ENCODE results near the gene MALAT1. TPM values are rescaled to one million over a fixed set of nuclear protein-coding genes. Genes with fewer than 3 reads are reported as not detected.

The MALAT1 gene
- total RNA-seq, 4 donors from 2014 or later: 10,683 to 28,425 (median 19,356) TPM

- peak overlapping the region; percentile 18 to 97 (median 55) for H3K27ac ChIP-seq
These were observed 54.6 kb downstream of the MALAT1 start for GRCh38 chr11:65553301-65554001.

DNA sequence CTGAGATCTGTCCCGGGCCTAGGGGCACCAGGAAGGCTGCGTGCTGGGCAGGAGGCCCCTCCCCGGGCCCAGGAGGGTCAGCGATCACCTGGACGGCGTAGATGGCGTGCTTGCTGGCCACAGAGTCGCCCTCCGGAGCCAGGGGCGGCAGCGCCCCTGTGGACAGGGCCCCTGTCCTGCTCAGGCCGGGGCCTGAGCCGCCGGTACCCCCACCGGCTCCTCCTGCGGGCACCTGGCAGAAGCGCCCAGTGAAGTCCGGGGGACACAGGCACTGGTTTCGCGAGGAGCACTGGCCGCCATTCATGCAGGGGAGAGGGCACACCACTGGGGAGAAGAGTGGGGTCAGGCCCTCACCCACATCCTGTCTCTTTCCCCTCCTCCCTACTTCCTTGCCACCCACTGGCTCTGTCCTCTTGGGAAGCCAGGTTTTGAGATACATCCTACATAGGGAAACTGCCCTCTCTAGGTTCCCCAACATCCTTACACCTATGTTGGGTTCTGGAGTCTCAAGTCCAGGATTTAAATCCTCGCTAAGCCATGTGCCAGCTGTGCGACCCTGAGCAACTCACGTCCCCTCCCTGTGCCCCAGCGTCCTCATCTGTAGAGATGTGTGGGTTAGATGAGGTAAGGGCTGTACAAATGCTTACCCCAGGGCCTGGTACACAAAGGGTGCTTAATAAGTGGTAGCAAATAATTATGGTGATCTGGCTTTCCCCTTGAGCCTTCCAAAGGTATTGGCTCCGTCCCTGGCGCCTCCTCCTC, 55.4 kb downstream of the MALAT1 start:
- H3K36me3 ChIP-seq: no peaks in the 10 kb centered on the region
- no peaks in the 10 kb centered on the region for H3K27me3 ChIP-seq
- H3K9me3 ChIP-seq: no peaks in the 10 kb centered on the region
- DNase-seq: no peak
- H3K4me1 ChIP-seq: peaks cover 14 to 66% (median 21%) of the 10 kb centered on the region in 4 donors
- peak overlapping the region in 3 of 4 donors; percentile 40 to 97 (median 70) for H3K27ac ChIP-seq
- TF ChIP-seq, protein P1, sequence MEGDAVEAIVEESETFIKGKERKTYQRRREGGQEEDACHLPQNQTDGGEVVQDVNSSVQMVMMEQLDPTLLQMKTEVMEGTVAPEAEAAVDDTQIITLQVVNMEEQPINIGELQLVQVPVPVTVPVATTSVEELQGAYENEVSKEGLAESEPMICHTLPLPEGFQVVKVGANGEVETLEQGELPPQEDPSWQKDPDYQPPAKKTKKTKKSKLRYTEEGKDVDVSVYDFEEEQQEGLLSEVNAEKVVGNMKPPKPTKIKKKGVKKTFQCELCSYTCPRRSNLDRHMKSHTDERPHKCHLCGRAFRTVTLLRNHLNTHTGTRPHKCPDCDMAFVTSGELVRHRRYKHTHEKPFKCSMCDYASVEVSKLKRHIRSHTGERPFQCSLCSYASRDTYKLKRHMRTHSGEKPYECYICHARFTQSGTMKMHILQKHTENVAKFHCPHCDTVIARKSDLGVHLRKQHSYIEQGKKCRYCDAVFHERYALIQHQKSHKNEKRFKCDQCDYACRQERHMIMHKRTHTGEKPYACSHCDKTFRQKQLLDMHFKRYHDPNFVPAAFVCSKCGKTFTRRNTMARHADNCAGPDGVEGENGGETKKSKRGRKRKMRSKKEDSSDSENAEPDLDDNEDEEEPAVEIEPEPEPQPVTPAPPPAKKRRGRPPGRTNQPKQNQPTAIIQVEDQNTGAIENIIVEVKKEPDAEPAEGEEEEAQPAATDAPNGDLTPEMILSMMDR (IDR thresholded peaks at IDR 0.05): no peak
- no peak for TF ChIP-seq POLR2A (IDR thresholded peaks at IDR 0.05)
- peak overlapping the region in 1 of 4 donors; percentile 22 for H3K4me3 ChIP-seq

More at GRCh38 chr11:65553301-65554001, 54.6 kb downstream of the MALAT1 start:
- Histone ChIP-seq H3K4me3 (peak overlapping the region in 1 of 4 donors; percentile 22), H3K9me3 (no peaks in the 10 kb centered on the region), H3K36me3 (no peaks in the 10 kb centered on the region), H3K27me3 (no peaks in the 10 kb centered on the region), H3K4me1 (peaks cover 9 to 58% (median 14%) of the 10 kb centered on the region in 4 donors)
- TF ChIP-seq, protein P1 (IDR thresholded peaks at IDR 0.05): no peak
- TF ChIP-seq POLR2A (IDR thresholded peaks at IDR 0.05): no peak
- DNase-seq: peak; percentile 53 to 84 (median 72)

- H3K4me3 ChIP-seq: no peak overlapping the region
These were observed 56.1 kb downstream of the MALAT1 start for GRCh38 chr11:65554842-65555430.

DNA sequence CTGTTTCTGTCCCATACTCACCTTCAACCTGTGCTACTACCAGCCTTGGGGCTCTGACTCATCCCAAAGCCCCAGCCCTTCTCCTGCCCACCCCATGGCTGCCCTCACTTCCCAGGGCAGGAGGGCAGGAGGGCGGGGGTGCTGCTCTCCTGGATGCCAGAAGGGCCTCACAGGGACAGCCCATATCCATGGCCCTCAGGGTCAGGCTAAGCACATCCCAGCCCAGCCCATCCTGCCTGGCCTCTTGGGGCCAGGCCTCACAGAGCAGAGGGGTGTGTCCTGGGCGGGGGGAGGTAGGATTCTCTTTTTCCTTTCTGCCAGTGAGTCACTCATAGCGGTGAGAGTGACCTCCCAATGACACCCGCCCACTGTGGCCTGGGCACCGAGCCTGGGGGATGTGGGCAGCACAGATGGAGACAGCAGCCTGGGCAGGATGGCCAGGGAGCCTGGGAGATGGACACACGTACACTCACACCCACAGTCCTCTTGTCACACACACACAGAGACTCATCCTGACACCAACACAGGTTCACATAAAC, 56.9 kb downstream of the MALAT1 start:
- no peaks in the 10 kb centered on the region for H3K27me3 ChIP-seq
- H3K4me1 ChIP-seq: peaks cover 14 to 82% (median 22%) of the 10 kb centered on the region in 4 donors
- TF ChIP-seq POLR2A (IDR thresholded peaks at IDR 0.05): no peak
- TF ChIP-seq, protein P1 (IDR thresholded peaks at IDR 0.05): no peak
- peak overlapping the region in 3 of 4 donors; percentile 88 to 90 (median 89) for H3K27ac ChIP-seq
- peak in 1 of 3 donors; percentile 65 for DNase-seq
- no peaks in the 10 kb centered on the region for H3K9me3 ChIP-seq
- no peak overlapping the region for H3K4me3 ChIP-seq
- H3K36me3 ChIP-seq: no peaks in the 10 kb centered on the region

More at GRCh38 chr11:65554842-65555430, 56.1 kb downstream of the MALAT1 start:
- Histone ChIP-seq H3K27ac (peak overlapping the region in 2 of 4 donors; percentile 35 to 70), H3K27me3 (no peaks in the 10 kb centered on the region), H3K9me3 (no peaks in the 10 kb centered on the region), H3K36me3 (no peaks in the 10 kb centered on the region), H3K4me1 (peaks cover 14 to 73% (median 22%) of the 10 kb centered on the region in 4 donors)
- no peak for DNase-seq
- no peak for TF ChIP-seq POLR2A (IDR thresholded peaks at IDR 0.05)
- TF ChIP-seq, protein P1 (IDR thresholded peaks at IDR 0.05): no peak

Small RNA genes within 50 kb of the gene (small RNA-seq; reads per million reads assigned to genes)
- 0 reads per million in 2 donors for gene RF01684

Other genes with a start within 250 kb of the MALAT1 start
- 10 to 100 TPM in 2 of 4 donors, 1 to 10 TPM in 2; 6.8 to 25.6 (median 13.1) TPM for gene POLA2, start 237.1 kb upstream of the MALAT1 start, total RNA-seq
- gene CDC42EP2, start 184.2 kb upstream of the MALAT1 start, total RNA-seq: 10 to 100 TPM; 13.2 to 26.9 (median 24.7) TPM
- 10 to 100 TPM; 25.0 to 47.0 (median 39.5) TPM for gene DPF2, start 165.2 kb upstream of the MALAT1 start, total RNA-seq
- gene TIGD3, start 144.3 kb upstream of the MALAT1 start, total RNA-seq: 10 to 100 TPM in 1 of 4 donors, 1 to 10 TPM in 3; 3.3 to 11.7 (median 7.7) TPM
- 10 to 100 TPM; 23.3 to 50.6 (median 40.2) TPM for gene SLC25A45, start 116.4 kb upstream of the MALAT1 start, total RNA-seq
- 100 to 1,000 TPM in 2 of 4 donors, 10 to 100 TPM in 2; 51.2 to 115 (median 102) TPM for gene FRMD8, start 112.4 kb upstream of the MALAT1 start, total RNA-seq
- 1,000 to 10,000 TPM in 2 of 4 donors, 100 to 1,000 TPM in 2; 705 to 1,411 (median 1,064) TPM for gene NEAT1, start 76.2 kb upstream of the MALAT1 start, total RNA-seq
- gene SCYL1, start 26.0 kb downstream of the MALAT1 start, total RNA-seq: 10 to 100 TPM; 73.4 to 88.1 (median 79.0) TPM
- 100 to 1,000 TPM in 1 of 4 donors, 10 to 100 TPM in 3; 42.0 to 150 (median 88.3) TPM for gene LTBP3, start 59.3 kb downstream of the MALAT1 start, total RNA-seq
- 10 to 100 TPM; 16.5 to 25.7 (median 25.4) TPM for gene ZNRD2, start 71.4 kb downstream of the MALAT1 start, total RNA-seq
- gene FAM89B, start 73.5 kb downstream of the MALAT1 start, total RNA-seq: 10 to 100 TPM; 30.8 to 44.6 (median 32.4) TPM
- gene EHBP1L1, start 77.0 kb downstream of the MALAT1 start, total RNA-seq: 100 to 1,000 TPM in 3 of 4 donors, 10 to 100 TPM in 1; 65.2 to 163 (median 121) TPM
- gene KCNK7, start 96.8 kb downstream of the MALAT1 start, total RNA-seq: 1 to 10 TPM in 3 of 4 donors, not detected in 1; 1.5 to 3.5 (median 2.5) TPM
- gene MAP3K11, start 115.2 kb downstream of the MALAT1 start, total RNA-seq: 100 to 1,000 TPM; 106 to 209 (median 150) TPM
- 100 to 1,000 TPM in 1 of 4 donors, 10 to 100 TPM in 3; 60.2 to 106 (median 81.3) TPM for gene PCNX3, start 116.7 kb downstream of the MALAT1 start, total RNA-seq
- gene SIPA1, start 139.1 kb downstream of the MALAT1 start, total RNA-seq: 10 to 100 TPM; 18.0 to 48.7 (median 24.7) TPM
- gene RELA, start 163.9 kb downstream of the MALAT1 start, total RNA-seq: 10 to 100 TPM; 46.6 to 86.9 (median 59.7) TPM
- 100 to 1,000 TPM in 1 of 4 donors, 10 to 100 TPM in 3; 55.9 to 137 (median 80.3) TPM for gene KAT5, start 213.2 kb downstream of the MALAT1 start, total RNA-seq
- gene RNASEH2C, start 221.8 kb downstream of the MALAT1 start, total RNA-seq: 10 to 100 TPM; 27.2 to 98.2 (median 35.4) TPM